Liver (tissue), 9 donors: Measurements from ENCODE around the gene ICAM1. TPM values are rescaled to one million over a fixed set of nuclear protein-coding genes. Genes with fewer than 3 reads are reported as not detected.

Experiments used
- DNase-seq: peaks from one replicate; pipeline ENCODE4 v3.0.0-alpha.2; 2017; ENCODE audit warnings: low spot score
- H3K27ac ChIP-seq, 2 donors: one replicate each; pipeline ENCODE4 v1.7.0; 2013; ENCODE audit warnings: inconsistent platforms in 2 of 2, low read length in 2 of 2, control low read depth in 1 of 2, low read depth in 1 of 2, mild to moderate bottlenecking in 1 of 2
- H3K27me3 ChIP-seq, 4 donors: one replicate each; pipeline versions ENCODE4 v1.6.1 to v1.7.0; 2013; ENCODE audit warnings: low read length in 3 of 4, inconsistent platforms in 1 of 4, mild to moderate bottlenecking in 1 of 4, moderate library complexity in 1 of 4; ENCODE audit not compliant: control insufficient read depth in 4 of 4, insufficient read depth in 4 of 4
- H3K36me3 ChIP-seq, 4 donors: one replicate each; pipeline versions ENCODE4 v1.6.1 to v1.7.0; 2013; ENCODE audit warnings: low read length in 3 of 4, mild to moderate bottlenecking in 3 of 4, low read depth in 1 of 4, moderate library complexity in 1 of 4; ENCODE audit not compliant: control insufficient read depth in 4 of 4, insufficient read depth in 3 of 4
- H3K4me1 ChIP-seq, 4 donors: one replicate each; pipeline versions ENCODE4 v1.6.1 to v1.7.0; 2013; ENCODE audit warnings: low read length in 3 of 4, mild to moderate bottlenecking in 3 of 4, moderate library complexity in 1 of 4; ENCODE audit not compliant: control insufficient read depth in 4 of 4, insufficient read depth in 4 of 4
- H3K4me3 ChIP-seq, 3 donors: one replicate each; pipeline versions ENCODE4 v1.6.1 to v1.7.0; 2013; ENCODE audit warnings: low read length in 3 of 3, control low read depth in 1 of 3, low read depth in 1 of 3, mild to moderate bottlenecking in 1 of 3
- H3K9ac ChIP-seq, 2 donors: one replicate each; pipeline ENCODE4 v1.7.0; 2013; ENCODE audit warnings: low read length in 2 of 2, mild to moderate bottlenecking in 2 of 2, moderate library complexity in 2 of 2, control low read depth in 1 of 2, low read depth in 1 of 2
- H3K9me3 ChIP-seq, 4 donors: one replicate each; pipeline versions ENCODE4 v1.6.1 to v1.7.0; 2013; ENCODE audit warnings: low read length in 3 of 4; ENCODE audit not compliant: control insufficient read depth in 4 of 4
- ATF3 ChIP-seq: IDR thresholded peaks from 2 replicates; pipeline ENCODE4 v1.6.1; 2016; ENCODE audit warnings: antibody characterized with exemption
- CTCF ChIP-seq: fragments of 150-350 bp; IDR thresholded peaks from 2 replicates; pipeline ENCODE4 v1.5.1; 2017; ENCODE audit warnings: improper control_type of control experiment, low read depth, low read length; ENCODE audit not compliant: missing input control
- EGR1 ChIP-seq, 2 donors: IDR thresholded peaks; 2 replicates each; pipeline ENCODE4 v1.6.1; 2016 to 2018; ENCODE audit warnings: antibody characterized with exemption in 2 of 2, low read depth in 2 of 2
- FOXA1 ChIP-seq: IDR thresholded peaks from 2 replicates; pipeline ENCODE4 v1.6.1; 2016; ENCODE audit warnings: antibody characterized with exemption
- FOXA2 ChIP-seq: IDR thresholded peaks from 2 replicates; pipeline ENCODE4 v1.6.1; 2016; ENCODE audit warnings: antibody characterized with exemption
- GABPA ChIP-seq, 2 donors: IDR thresholded peaks in 1 of 2; conservative IDR thresholded peaks in 1 of 2; 2 replicates each; pipeline ENCODE4 v1.6.1; 2016; ENCODE audit warnings: antibody characterized with exemption in 2 of 2, mild to moderate bottlenecking in 1 of 2, moderate library complexity in 1 of 2
- HNF4A ChIP-seq, 2 donors: conservative IDR thresholded peaks; 2 replicates each; pipeline ENCODE4 v1.6.1; 2016; ENCODE audit warnings: antibody characterized with exemption in 2 of 2, mild to moderate bottlenecking in 2 of 2
- JUND ChIP-seq, 2 donors: IDR thresholded peaks; 2 replicates each; pipeline ENCODE4 v1.6.1; 2016; ENCODE audit warnings: antibody characterized with exemption in 2 of 2
- MAX ChIP-seq: IDR thresholded peaks from 2 replicates; pipeline ENCODE4 v1.6.1; 2016; ENCODE audit warnings: antibody characterized with exemption
- NR2F2 ChIP-seq: IDR thresholded peaks from 2 replicates; pipeline ENCODE4 v1.6.1; 2016; ENCODE audit warnings: antibody characterized with exemption
- RAD21 ChIP-seq, 2 donors: IDR thresholded peaks; 2 replicates each; pipeline ENCODE4 v1.6.1; 2016; ENCODE audit warnings: antibody characterized with exemption in 2 of 2, mild to moderate bottlenecking in 2 of 2
- REST ChIP-seq: IDR thresholded peaks from 2 replicates; pipeline ENCODE4 v1.6.1; 2016; ENCODE audit warnings: antibody characterized with exemption, mild to moderate bottlenecking
- RXRA ChIP-seq, 2 donors: IDR thresholded peaks; 2 replicates each; pipeline ENCODE4 v1.6.1; 2017 to 2018; ENCODE audit warnings: antibody characterized with exemption in 2 of 2, mild to moderate bottlenecking in 1 of 2
- SP1 ChIP-seq: IDR thresholded peaks from 2 replicates; pipeline ENCODE4 v1.6.1; 2018; ENCODE audit warnings: antibody characterized with exemption, mild to moderate bottlenecking
- TAF1 ChIP-seq: conservative IDR thresholded peaks from 2 replicates; pipeline ENCODE4 v1.6.1; 2016; ENCODE audit warnings: antibody characterized with exemption, mild to moderate bottlenecking
- YY1 ChIP-seq: IDR thresholded peaks from 2 replicates; pipeline ENCODE4 v1.6.1; 2016; ENCODE audit warnings: antibody characterized with exemption, mild to moderate bottlenecking
- WGBS: extraction: QIAGEN DNeasy Blood & Tissue Kit; methylation state at CpG from one replicate; pipeline ENCODE4 v1.1.7; 2013; 5-methylcytosine and 5-hydroxymethylcytosine counted together
- polyA plus RNA-seq, 2 donors: library from polyadenylated mRNA; stranded (reverse) in 1 of 2; unstranded in 1 of 2; fragments of 200-250 nt in 1 of 2; fragments of >200 nt in 1 of 2; fragmentation: Nextera tagmentation in 1 of 2; extraction: Ambion mirVana in 1 of 2; gene quantifications; one replicate each; pipeline versions ENCODE4 v1.2.1 to v1.2.3, GENCODE V29; 2013 to 2015
- total RNA-seq, 2 donors: library from RNA; depleted of rRNA; stranded (reverse); fragments of >200 nt; gene quantifications; one replicate each; pipeline ENCODE4 v1.2.3, GENCODE V29; 2014
- donor health status: healthy.
- donor health status: healthy.
- donor health status: healthy.
- donor health status: healthy.
- donor health status: healthy.

ICAM1 gene
- total and polyA plus RNA-seq, 4 donors: 7.8 to 26.3 (median 19.8) TPM

GRCh38 chr19:10289167-10289835 is 18.4 kb downstream of the ICAM1 start:
- H3K36me3 ChIP-seq: peaks cover 12 to 18% (median 17%) of the 10 kb centered on the region in 4 donors
- TF ChIP-seq JUND (IDR thresholded peaks at IDR 0.05): no peak
- no peak for TF ChIP-seq NR2F2
- no peak for TF ChIP-seq MAX
- TF ChIP-seq ATF3: no peak
- no peak for TF ChIP-seq CTCF
- no peak for TF ChIP-seq FOXA2
- no peak for TF ChIP-seq HNF4A (conservative IDR thresholded peaks at IDR 0.05)
- TF ChIP-seq RXRA (IDR thresholded peaks at IDR 0.05): no peak
- TF ChIP-seq TAF1: no peak
- no peak for TF ChIP-seq RAD21 (IDR thresholded peaks at IDR 0.05)
- H3K4me1 ChIP-seq: peaks cover 21 to 52% (median 40%) of the 10 kb centered on the region in 4 donors
- H3K27ac ChIP-seq: no peak overlapping the region
- WGBS: 4% methylated on average over 50 of the region's 50 CpGs
- DNase-seq: peak; percentile 84
- no peak overlapping the region for H3K9ac ChIP-seq
- no peaks in the 10 kb centered on the region for H3K9me3 ChIP-seq
- peaks cover under 1 to 12% (median 2%) of the 10 kb centered on the region in 4 donors for H3K27me3 ChIP-seq
- H3K4me3 ChIP-seq: peak overlapping the region in 1 of 3 donors; percentile 19

- Histone ChIP-seq H3K9ac (no peak within 1 kb of the TSS), H3K4me3 (peak within 1 kb of the TSS in 1 of 3 donors; percentile 34), H3K4me1 (peaks cover 21 to 52% (median 40%) of the 10 kb centered on the region in 4 donors)
Measured at GRCh38 chr19:10289836-10290356, 19.0 kb downstream of the ICAM1 start, which contains the start of gene ICAM5. Gene ICAM5 (plus strand): TSS chr19:10289952. CDS start chr19:10290044, 92 bp downstream.

GRCh38 chr19:10290357-10290875 is 19.5 kb downstream of the ICAM1 start:
- no peak for DNase-seq
- no peak overlapping the region for H3K4me3 ChIP-seq
- H3K27me3 ChIP-seq: peaks cover 2 to 16% (median 7%) of the 10 kb centered on the region in 4 donors
- peaks cover 2 to 7% (median 6%) of the 10 kb centered on the region in 4 donors for H3K36me3 ChIP-seq
- H3K9me3 ChIP-seq: no peaks in the 10 kb centered on the region
- 3% methylated on average over 30 of the region's 30 CpGs for WGBS
- no peak overlapping the region for H3K9ac ChIP-seq
- H3K27ac ChIP-seq: no peak overlapping the region
- peaks cover 22 to 57% (median 42%) of the 10 kb centered on the region in 4 donors for H3K4me1 ChIP-seq
- TF ChIP-seq NR2F2: no peak
- TF ChIP-seq FOXA2: no peak
- TF ChIP-seq ATF3: no peak
- no peak for TF ChIP-seq SP1
- no peak for TF ChIP-seq HNF4A (conservative IDR thresholded peaks at IDR 0.05)
- TF ChIP-seq REST: no peak
- TF ChIP-seq RAD21 (IDR thresholded peaks at IDR 0.05): no peak
- TF ChIP-seq TAF1: no peak
- no peak for TF ChIP-seq CTCF
- TF ChIP-seq FOXA1: no peak
- no peak for TF ChIP-seq JUND (IDR thresholded peaks at IDR 0.05)

More at GRCh38 chr19:10289836-10290356, 19.0 kb downstream of the ICAM1 start, which contains the start of gene ICAM5:
- TF ChIP-seq RXRA (IDR thresholded peaks at IDR 0.05) (no peak), ATF3 (no peak), FOXA2 (no peak), EGR1 (IDR thresholded peaks at IDR 0.05; ENCODE audit: low read depth in 2 of 2) (no peak), YY1 (no peak), GABPA (IDR thresholded peaks at IDR 0.05 in 1 of 2, conservative IDR thresholded peaks at IDR 0.05 in 1 of 2) (no peak)
- no peak for DNase-seq
- WGBS: 2% methylated on average over 45 of the region's 45 CpGs
- H3K27ac ChIP-seq: no peak within 1 kb of the TSS
- no peaks in the 10 kb centered on the region for H3K9me3 ChIP-seq
- peaks cover 2 to 12% (median 5%) of the 10 kb centered on the region in 4 donors for H3K27me3 ChIP-seq
- H3K36me3 ChIP-seq: peaks cover 6 to 12% (median 11%) of the 10 kb centered on the region in 4 donors
